HTR-8/SVneo (cell line): ENCODE results near the gene MARCHF9.
A peak's percentile ranks its signal among the peaks of the same experiment; 100 is the strongest.
"Not testable (repeated sequence)": the region's sequence is repeated elsewhere in the genome, so short reads cannot be mapped to it uniquely, and the experiment has no call there.

Experiments
- DNase-seq: peaks from one replicate; pipeline ENCODE4 v3.0.0; 2011; ENCODE audit warnings: low spot score, mixed read lengths; ENCODE audit not compliant: insufficient read length
- FAIRE-seq: peaks from 2 replicates; lab custom pipeline; 2011; peaks lifted over from hg19 to GRCh38; lab: Jason Lieb, UNC

MARCHF9 gene, protein sequence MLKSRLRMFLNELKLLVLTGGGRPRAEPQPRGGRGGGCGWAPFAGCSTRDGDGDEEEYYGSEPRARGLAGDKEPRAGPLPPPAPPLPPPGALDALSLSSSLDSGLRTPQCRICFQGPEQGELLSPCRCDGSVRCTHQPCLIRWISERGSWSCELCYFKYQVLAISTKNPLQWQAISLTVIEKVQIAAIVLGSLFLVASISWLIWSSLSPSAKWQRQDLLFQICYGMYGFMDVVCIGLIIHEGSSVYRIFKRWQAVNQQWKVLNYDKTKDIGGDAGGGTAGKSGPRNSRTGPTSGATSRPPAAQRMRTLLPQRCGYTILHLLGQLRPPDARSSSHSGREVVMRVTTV

GRCh38 chr12:57754411-57755193, at the start of gene MARCHF9:
TSS of gene MARCHF9 (plus strand) at chr12:57755103. CDS start at chr12:57755529, 426 bp downstream.
- FAIRE-seq (peak; percentile 82), DNase-seq (no peak)

- DNase-seq (no peak), FAIRE-seq (no peak)
Measured at GRCh38 chr12:57707250-57707649, 47.7 kb upstream of the MARCHF9 start.

- no peak for DNase-seq
- FAIRE-seq, result no peak
Measured at GRCh38 chr12:57708296-57708695, 46.6 kb upstream of the MARCHF9 start.

DNA sequence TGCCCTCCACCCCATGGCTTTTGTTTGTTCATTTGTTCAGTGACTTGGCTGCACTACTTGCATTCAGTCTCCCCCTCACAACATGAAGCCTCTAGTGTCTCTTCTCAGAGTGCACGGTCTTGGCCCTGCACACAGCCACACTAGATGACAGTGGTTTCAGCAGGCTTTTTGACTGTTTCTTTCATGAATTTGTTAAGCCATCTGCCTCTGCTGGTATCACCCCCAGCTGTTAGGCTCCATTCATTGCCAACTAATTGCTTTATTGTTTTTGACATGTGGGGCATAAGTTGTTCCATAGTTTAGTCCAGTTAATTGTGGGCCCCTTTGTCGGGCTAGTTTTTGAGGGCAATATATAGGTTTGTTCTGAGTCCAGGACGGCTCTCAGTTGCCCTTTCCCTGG, 42.2 kb upstream of the MARCHF9 start:
- FAIRE-seq (no peak), DNase-seq (no peak)

DNA sequence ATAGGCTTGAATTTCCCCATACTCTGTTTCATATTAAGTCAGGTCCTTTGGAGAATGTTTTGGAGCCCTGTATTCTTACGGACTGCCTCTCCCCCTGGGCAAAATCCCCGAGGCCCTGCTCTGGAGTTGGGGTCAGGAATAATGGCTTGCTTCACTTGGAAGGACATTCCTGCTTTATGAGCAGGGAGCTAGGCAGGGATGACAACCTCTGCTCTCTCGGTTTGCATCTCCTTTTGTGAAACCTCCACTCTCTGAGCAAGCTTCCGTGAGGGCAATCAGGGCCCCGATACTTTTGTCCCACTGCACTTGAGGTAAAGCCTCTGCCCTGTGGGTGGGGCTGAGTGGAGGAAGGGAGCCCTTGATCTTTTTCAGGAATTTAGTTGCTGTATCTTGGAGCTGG, 41.7 kb upstream of the MARCHF9 start:
- FAIRE-seq (no peak), DNase-seq (no peak)

DNA sequence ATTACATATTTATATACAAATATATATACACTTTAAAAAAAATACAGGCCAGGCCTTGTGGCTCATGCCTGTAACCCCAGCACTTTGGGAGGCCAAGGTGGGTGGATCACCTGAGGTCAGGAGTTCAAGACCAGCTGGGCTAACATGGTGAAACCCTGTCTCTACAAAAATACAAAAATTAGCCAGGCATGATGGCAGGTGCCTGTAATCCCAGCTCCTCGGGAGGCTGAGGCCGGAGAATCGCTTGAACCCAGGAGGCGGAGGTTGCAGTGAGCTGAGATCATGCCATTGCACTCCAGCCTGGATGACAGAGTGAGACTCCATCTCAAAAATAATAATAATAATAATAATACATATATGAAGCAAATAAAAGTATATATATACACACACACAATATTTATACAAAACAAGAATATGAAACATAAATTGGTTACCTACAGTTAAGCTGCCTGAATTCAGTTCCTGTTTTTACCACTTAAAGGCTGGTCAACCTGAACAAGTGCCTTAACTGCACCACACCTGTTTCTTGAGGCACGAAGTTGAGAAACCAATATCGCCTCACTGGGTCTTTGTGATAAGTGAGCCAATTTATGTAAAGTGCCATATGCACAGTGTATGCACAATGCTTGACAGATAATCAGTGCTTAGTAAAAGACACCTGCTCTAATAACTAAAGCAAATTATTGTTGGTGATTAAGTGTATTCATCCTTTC, 39.7 kb upstream of the MARCHF9 start:
- FAIRE-seq, DNase-seq: not testable (repeated sequence)

GRCh38 chr12:57715786-57716185, 39.1 kb upstream of the MARCHF9 start:
- FAIRE-seq (no peak), DNase-seq (no peak)

DNA sequence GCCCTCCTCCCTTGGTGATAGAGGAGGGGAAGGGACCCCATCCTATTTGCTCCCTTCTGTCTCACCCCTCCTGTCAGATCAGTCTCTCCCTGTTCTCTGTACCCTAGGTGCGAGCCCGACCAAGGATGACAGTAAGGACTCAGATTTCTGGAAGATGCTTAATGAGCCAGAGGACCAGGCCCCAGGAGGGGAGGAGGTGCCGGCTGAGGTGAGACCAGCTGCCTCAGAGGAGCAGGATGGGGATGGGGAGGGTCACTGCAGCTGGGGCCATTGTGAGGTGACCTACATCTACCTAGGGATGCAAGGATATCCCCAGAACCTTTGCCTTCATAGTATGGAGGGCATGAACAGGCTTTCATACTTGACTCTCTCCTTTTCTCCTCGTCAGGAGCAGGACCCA, 38.6 kb upstream of the MARCHF9 start:
- FAIRE-seq, result no peak
- no peak for DNase-seq

- no peak for FAIRE-seq
- DNase-seq, result no peak
Measured at GRCh38 chr12:57717131-57717530, 37.8 kb upstream of the MARCHF9 start.

DNA sequence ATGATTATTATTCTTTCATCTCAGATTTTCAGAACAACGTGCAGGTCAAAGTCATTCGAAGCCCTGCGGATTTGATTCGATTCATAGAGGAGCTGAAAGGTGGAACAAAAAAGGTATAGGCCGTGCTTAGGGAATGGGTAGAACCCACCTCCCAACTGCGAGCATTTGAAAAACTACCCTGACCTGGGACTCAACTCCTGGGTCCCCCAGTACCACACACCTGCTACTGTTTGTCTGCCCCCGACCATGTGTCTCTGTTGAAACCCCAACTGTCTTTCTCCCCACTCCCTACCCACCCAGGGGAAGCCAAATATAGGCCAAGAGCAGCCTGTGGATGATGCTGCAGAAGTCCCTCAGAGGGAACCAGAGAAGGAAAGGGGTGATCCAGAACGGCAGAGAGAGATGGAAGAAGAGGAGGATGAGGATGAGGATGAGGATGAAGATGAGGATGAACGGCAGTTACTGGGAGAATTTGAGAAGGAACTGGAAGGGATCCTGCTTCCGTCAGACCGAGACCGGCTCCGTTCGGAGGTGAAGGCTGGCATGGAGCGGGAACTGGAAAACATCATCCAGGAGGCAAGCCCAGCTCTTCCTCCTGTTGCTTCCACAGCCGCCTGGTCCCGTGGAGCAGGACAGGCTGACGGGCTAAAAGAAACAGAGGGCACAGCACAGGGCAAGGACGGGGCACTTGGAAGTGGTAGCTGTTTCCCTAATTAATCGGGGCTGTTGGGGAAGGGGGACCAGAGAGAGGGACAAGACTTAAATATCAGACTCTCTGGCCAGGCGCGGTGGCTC, 36.9 kb upstream of the MARCHF9 start:
- no peak for DNase-seq

DNA sequence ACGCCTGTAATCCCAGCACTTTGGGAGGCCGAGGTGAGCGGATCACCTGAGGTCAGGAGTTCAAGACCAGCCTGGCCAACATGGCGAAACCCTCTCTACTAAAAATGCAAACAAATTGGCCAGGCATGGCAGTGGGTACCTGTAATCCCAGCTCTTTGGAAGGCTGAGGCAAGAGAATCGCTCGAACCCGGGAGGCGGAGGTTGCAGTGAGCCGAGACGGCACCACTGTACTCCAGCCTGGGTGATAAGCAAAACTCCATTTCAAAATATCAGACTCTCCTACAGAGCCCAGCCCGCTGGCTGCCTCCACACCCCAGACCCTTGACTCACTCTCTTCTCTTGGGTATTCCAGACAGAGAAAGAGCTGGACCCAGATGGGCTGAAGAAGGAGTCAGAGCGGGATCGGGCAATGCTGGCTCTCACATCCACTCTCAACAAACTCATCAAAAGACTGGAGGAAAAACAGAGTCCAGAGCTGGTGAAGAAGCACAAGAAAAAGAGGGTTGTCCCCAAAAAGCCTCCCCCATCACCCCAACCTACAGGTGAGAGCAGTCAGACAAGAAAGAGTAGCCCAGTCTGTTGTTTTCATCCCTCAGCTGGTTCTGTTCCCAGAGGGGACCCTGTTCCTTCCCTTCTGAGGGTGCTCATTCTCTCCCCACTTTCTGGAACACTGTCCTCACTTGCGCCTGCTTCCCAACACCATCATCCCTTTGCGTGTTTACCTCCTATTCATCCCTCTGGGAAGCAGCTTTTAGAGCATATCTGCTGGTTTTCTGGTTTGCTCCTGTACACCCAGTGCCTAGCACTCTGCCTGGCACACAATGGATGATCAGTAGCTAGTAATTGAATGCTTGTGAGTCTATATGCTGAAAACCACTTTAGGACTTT, 36.0 kb upstream of the MARCHF9 start:
- no peak for FAIRE-seq
- DNase-seq, result no peak

More for the DNA sequence above, 36.9 kb upstream of the MARCHF9 start:
- no peak for FAIRE-seq

- DNase-seq (no peak), FAIRE-seq (no peak)
Measured at GRCh38 chr12:57719777-57720605, 34.9 kb upstream of the MARCHF9 start.

DNA sequence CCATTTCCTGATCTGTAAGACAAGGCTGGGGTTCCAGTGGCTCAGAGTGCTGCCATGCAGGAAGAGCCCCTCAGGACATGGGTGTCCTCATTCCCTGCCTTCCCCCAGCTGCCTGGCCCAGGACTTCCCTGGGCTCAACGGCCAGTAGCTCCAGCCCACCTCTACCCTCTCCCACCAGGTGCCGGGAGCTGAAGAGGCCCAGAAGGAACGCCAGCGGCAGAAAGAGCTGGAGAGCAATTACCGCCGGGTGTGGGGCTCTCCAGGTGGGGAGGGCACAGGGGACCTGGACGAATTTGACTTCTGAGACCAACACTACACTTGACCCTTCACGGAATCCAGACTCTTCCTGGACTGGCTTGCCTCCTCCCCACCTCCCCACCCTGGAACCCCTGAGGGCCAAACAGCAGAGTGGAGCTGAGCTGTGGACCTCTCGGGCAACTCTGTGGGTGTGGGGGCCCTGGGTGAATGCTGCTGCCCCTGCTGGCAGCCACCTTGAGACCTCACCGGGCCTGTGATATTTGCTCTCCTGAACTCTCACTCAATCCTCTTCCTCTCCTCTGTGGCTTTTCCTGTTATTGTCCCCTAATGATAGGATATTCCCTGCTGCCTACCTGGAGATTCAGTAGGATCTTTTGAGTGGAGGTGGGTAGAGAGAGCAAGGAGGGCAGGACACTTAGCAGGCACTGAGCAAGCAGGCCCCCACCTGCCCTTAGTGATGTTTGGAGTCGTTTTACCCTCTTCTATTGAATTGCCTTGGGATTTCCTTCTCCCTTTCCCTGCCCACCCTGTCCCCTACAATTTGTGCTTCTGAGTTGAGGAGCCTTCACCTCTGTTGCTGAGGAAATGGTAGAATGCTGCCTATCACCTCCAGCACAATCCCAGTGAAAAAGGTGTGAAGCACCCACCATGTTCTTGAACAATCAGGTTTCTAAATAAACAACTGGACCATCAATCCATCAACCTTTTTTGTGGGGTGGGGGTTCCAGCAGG, 34.0 kb upstream of the MARCHF9 start:
- no peak for DNase-seq
- FAIRE-seq, result no peak

- DNase-seq, FAIRE-seq: not testable (repeated sequence)
Measured at GRCh38 chr12:57721846-57722608, 32.9 kb upstream of the MARCHF9 start.

GRCh38 chr12:57722716-57723629, 31.9 kb upstream of the MARCHF9 start:
- DNase-seq (no peak), FAIRE-seq (no peak)
